ENCODE data around the gene ADPRHL1. TPM values are rescaled to one million over a fixed set of nuclear protein-coding genes. Genes with fewer than 3 reads are reported as not detected.

Gene ADPRHL1
- total RNA-seq, 2 donors from 2014 or later = 241 to 245 TPM

GRCh38 chr13:113350065-113350937 lies 103.0 kb downstream of the ADPRHL1 start:
- intact Hi-C loops (cut with DNase I) = no loop called here
- DNase-seq (no peak), ATAC-seq (no peak)

Other genes with a start within 250 kb of the ADPRHL1 start
- 10 to 100 TPM; 38.3 to 39.9 TPM for gene PCID2, start 244.8 kb downstream of the ADPRHL1 start, total RNA-seq
- 10 to 100 TPM; 73.9 to 86.2 TPM for gene CUL4A, start 243.9 kb downstream of the ADPRHL1 start, total RNA-seq
- gene LAMP1, start 156.2 kb downstream of the ADPRHL1 start, total RNA-seq = 100 to 1,000 TPM; 122 to 128 TPM
- 1 to 10 TPM; 1.5 to 1.8 TPM for gene GRTP1, start 89.4 kb downstream of the ADPRHL1 start, total RNA-seq
- 10 to 100 TPM; 81.1 to 94.3 TPM for gene DCUN1D2, start 37.2 kb upstream of the ADPRHL1 start, total RNA-seq
- 10 to 100 TPM; 48.3 to 57.1 TPM for gene TFDP1, start 131.3 kb upstream of the ADPRHL1 start, total RNA-seq
- not detected for gene ATP4B, start 204.7 kb upstream of the ADPRHL1 start, total RNA-seq
- gene GRK1, start 213.7 kb upstream of the ADPRHL1 start, total RNA-seq = under 1 TPM; 0.13 to 0.44 TPM

All from left cardiac atrium (tissue), 4 donors.